T-helper 1 cell treated with Interleukin-12 subunit alpha and Interleukin-12 subunit beta and Interleukin-4 antibody, amounts not matched to agents 30 μg/mL and 1 μg/mL, for 36 hours (primary cell): ENCODE results near the gene SIK2.

Source experiments
- H3K27ac Mint-ChIP-seq: one replicate; pipeline ENCODE4 v1.8.0; 2021; ENCODE audit warnings: mild to moderate bottlenecking, mixed read lengths
- H3K27me3 Mint-ChIP-seq: one replicate; pipeline ENCODE4 v1.8.0; 2021; ENCODE audit warnings: low read depth, mixed read lengths
- H3K36me3 Mint-ChIP-seq: one replicate; pipeline ENCODE4 v1.8.0; 2021; ENCODE audit warnings: low read depth, mixed read lengths
- H3K4me1 Mint-ChIP-seq: one replicate; pipeline ENCODE4 v1.8.0; 2021; ENCODE audit warnings: low read depth, mixed read lengths
- H3K4me3 Mint-ChIP-seq: one replicate; pipeline ENCODE4 v1.8.0; 2021; ENCODE audit warnings: mild to moderate bottlenecking, moderate library complexity, mixed read lengths
- H3K9me3 Mint-ChIP-seq: one replicate; pipeline ENCODE4 v1.8.0; 2021; ENCODE audit warnings: mixed read lengths

The SIK2 gene

GRCh38 chr11:111779118-111779517 is 176.9 kb downstream of the SIK2 start:
- Mint-ChIP-seq H3K36me3 (peaks cover 2% of the 10 kb centered on the region), H3K27ac (no peak overlapping the region), H3K4me3 (no peak overlapping the region), H3K4me1 (peaks cover 1% of the 10 kb centered on the region), H3K9me3 (no peaks in the 10 kb centered on the region), H3K27me3 (no peaks in the 10 kb centered on the region)
